Tibial nerve (tissue), 4 donors: ENCODE data around the gene NENF. TPM values are rescaled to one million over a fixed set of nuclear protein-coding genes. Genes with fewer than 3 reads are reported as not detected.
A peak's percentile ranks its signal among the peaks of the same experiment; 100 is the strongest.

ENCODE experiments used
- DNase-seq, 2 donors: peaks; one replicate each; pipeline ENCODE4 v3.0.0-alpha.2; 2019; ENCODE audit warnings: low spot score in 2 of 2
- H3K27ac ChIP-seq, 4 donors: fragments of 200-600 bp; sonication (generic) in 3 of 4; one replicate each; pipeline ENCODE4 v1.5.1; 2017 to 2019; ENCODE audit warnings: mild to moderate bottlenecking in 1 of 4
- H3K27me3 ChIP-seq, 2 donors: fragments of 200-600 bp; sonication (generic) in 1 of 2; one replicate each; pipeline versions ENCODE4 v1.5.1 to v1.6.0; 2017 to 2019
- H3K36me3 ChIP-seq, 3 donors: fragments of 200-600 bp; sonication (generic); one replicate each; pipeline ENCODE4 v1.5.1; 2018 to 2019
- H3K4me1 ChIP-seq, 4 donors: fragments of 200-600 bp; sonication (generic) in 3 of 4; one replicate each; pipeline ENCODE4 v1.5.1; 2017 to 2019
- H3K4me3 ChIP-seq, 4 donors: fragments of 200-600 bp; sonication (generic) in 3 of 4; one replicate each; pipeline ENCODE4 v1.5.1; 2017 to 2019; ENCODE audit warnings: mild to moderate bottlenecking in 1 of 4, moderate library complexity in 1 of 4
- H3K9me3 ChIP-seq, 4 donors: fragments of 200-600 bp; sonication (generic) in 3 of 4; one replicate each; pipeline ENCODE4 v1.5.1; 2017 to 2019
- EP300 ChIP-seq, 2 donors: sonication (generic); formaldehyde crosslinking; IDR thresholded peaks; one replicate each; pipeline ENCODE4 v1.6.1; 2017; ENCODE audit warnings: antibody characterized with exemption in 2 of 2, mild to moderate bottlenecking in 1 of 2
- POLR2A ChIP-seq, 2 donors: fragments of 450-650 bp; IDR thresholded peaks; one replicate each; pipeline ENCODE4 v1.6.1; 2017; ENCODE audit warnings: antibody characterized with exemption in 2 of 2, mild to moderate bottlenecking in 2 of 2, moderate library complexity in 2 of 2
- WGBS, 2 donors: methylation state at CpG; one replicate each; pipeline ENCODE4 v1.1.5; 2018; 5-methylcytosine and 5-hydroxymethylcytosine counted together
- total RNA-seq, 4 donors: library from RNA; depleted of rRNA; stranded (reverse); fragments of >200 nt; gene quantifications; one replicate each; pipeline ENCODE4 v1.1.0, GENCODE V29; 2016
- TF ChIP-seq, protein P1 (sequence below), 5 experiments: fragments of 200-600 bp in 3 of 5; fragments of 450-650 bp in 2 of 5; sonication (generic) in 3 of 5; IDR thresholded peaks; one replicate each; pipeline ENCODE4 v1.5.1; 2016 to 2019; ENCODE audit warnings: antibody characterized with exemption in 5 of 5, mild to moderate bottlenecking in 3 of 5, moderate library complexity in 2 of 5

NENF gene
- total RNA-seq, 4 donors from 2014 or later, result 164 to 211 (median 164) TPM

DNA sequence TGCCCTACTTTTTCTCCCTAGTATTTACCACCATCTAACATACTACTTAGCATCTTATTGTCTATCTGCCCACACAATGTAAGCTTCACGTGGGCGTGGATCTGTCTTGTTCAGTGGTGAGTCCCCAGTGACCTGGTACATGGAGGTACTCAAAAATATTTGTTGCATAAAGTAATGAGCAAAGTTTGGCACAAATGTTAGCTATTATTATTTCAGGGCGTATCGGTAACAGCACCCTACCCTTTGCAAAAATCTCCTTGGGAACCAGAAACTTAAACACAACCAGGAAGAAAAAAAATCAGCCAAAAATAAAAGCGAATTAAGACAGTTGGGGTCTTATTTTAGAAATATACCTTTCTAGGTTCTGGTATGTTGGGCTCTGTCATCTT lies 454 bp upstream of the NENF start:
- DNase-seq, result no peak
- Histone ChIP-seq H3K9me3 (no peaks in the 10 kb centered on the region), H3K27me3 (no peaks in the 10 kb centered on the region), H3K4me1 (peaks cover 0 to 21% (median 6%) of the 10 kb centered on the region in 4 donors), H3K36me3 (no peaks in the 10 kb centered on the region), H3K27ac (peak overlapping the region; percentile 57 to 95 (median 86)), H3K4me3 (peak overlapping the region; percentile 38 to 94 (median 54))
- TF ChIP-seq, protein P1, sequence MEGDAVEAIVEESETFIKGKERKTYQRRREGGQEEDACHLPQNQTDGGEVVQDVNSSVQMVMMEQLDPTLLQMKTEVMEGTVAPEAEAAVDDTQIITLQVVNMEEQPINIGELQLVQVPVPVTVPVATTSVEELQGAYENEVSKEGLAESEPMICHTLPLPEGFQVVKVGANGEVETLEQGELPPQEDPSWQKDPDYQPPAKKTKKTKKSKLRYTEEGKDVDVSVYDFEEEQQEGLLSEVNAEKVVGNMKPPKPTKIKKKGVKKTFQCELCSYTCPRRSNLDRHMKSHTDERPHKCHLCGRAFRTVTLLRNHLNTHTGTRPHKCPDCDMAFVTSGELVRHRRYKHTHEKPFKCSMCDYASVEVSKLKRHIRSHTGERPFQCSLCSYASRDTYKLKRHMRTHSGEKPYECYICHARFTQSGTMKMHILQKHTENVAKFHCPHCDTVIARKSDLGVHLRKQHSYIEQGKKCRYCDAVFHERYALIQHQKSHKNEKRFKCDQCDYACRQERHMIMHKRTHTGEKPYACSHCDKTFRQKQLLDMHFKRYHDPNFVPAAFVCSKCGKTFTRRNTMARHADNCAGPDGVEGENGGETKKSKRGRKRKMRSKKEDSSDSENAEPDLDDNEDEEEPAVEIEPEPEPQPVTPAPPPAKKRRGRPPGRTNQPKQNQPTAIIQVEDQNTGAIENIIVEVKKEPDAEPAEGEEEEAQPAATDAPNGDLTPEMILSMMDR (IDR thresholded peaks at IDR 0.05), result no peak
- no peak for TF ChIP-seq POLR2A (IDR thresholded peaks at IDR 0.05)
- TF ChIP-seq EP300 (IDR thresholded peaks at IDR 0.05), result no peak
- 21 to 25% methylated on average over 5 of the region's 5 CpGs for WGBS, 2 donors

DNA sequence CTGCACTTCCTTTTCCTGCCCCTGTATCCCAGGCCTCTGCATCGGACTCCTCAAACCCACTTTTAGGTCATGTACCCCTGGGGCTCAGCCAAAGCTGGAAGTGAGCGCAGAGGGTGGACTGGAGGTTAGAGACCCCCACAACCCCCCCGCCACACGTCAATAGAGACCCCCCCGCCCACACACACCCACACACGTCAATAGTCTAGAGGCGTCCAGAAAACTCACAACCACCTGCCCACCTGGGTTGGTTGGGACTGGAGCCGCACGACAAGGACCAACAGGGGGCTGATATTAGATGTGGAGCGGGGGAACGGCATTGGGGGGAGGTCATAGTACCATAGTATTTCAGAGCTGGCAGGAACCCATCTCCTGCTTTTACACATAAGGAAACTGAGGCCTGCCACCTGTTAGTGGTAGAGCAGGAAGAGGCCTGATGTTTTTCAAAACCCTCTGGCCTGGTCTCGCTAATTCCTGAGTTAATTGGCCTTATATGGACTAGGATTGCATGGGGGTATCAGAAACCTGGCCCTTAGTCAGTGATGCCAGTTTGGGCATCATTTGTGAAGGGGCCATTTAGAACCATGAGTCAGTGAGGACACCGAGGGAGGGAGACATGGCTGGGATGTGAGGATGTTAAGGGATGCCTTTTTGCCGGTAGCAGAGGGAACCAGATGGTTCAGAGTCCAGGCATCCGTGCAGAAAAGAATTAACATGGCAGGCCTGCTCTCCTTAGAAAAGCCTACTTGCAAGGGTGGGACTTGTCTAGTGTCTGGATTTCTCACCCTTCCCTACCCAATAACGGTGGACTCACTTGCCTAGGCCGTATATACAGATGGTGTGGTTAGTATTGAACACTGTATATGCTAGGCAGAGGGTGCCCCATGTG lies 1.1 kb downstream of the NENF start:
- H3K9me3 ChIP-seq, result no peaks in the 10 kb centered on the region
- H3K4me3 ChIP-seq, result peak overlapping the region; percentile 51 to 94 (median 56)

DNA sequence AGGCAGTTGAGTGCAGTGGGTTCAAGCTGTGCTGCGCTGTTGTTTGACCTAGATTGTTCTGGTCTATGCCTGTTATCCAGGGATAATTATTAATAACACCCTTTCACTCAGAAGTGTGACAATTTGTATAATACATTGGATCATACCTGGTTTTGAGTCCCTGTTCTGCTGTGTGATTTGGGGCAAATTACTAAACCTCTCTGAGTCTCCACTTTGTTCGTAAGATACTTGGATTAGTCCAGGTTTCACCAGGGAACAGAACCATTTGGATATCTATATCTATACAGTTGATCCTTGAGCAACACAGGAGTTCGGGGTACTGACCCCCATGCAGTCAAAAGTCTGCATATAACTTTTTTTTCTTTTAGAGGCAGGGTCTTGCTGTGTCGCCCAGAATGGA lies 2.3 kb downstream of the NENF start:
- 95 to 96% methylated on average over 4 of the region's 4 CpGs for WGBS, 2 donors
- Histone ChIP-seq H3K9me3 (no peaks in the 10 kb centered on the region), H3K36me3 (no peaks in the 10 kb centered on the region), H3K27ac (no peak overlapping the region), H3K27me3 (no peaks in the 10 kb centered on the region), H3K4me3 (no peak overlapping the region), H3K4me1 (peaks cover 0 to 21% (median 6%) of the 10 kb centered on the region in 4 donors)
- TF ChIP-seq, protein P1 (IDR thresholded peaks at IDR 0.05), result no peak
- no peak for TF ChIP-seq POLR2A (IDR thresholded peaks at IDR 0.05)
- no peak for TF ChIP-seq EP300 (IDR thresholded peaks at IDR 0.05)
- no peak for DNase-seq

More for the DNA sequence above, 1.1 kb downstream of the NENF start:
- DNase-seq, result no peak
- no peaks in the 10 kb centered on the region for H3K36me3 ChIP-seq
- peak overlapping the region; percentile 57 to 95 (median 90) for H3K27ac ChIP-seq
- peaks cover 0 to 21% (median 6%) of the 10 kb centered on the region in 4 donors for H3K4me1 ChIP-seq
- no peaks in the 10 kb centered on the region for H3K27me3 ChIP-seq
- TF ChIP-seq EP300 (IDR thresholded peaks at IDR 0.05) (no peak), POLR2A (IDR thresholded peaks at IDR 0.05) (no peak)
- 52 to 53% methylated on average over 16 to 17 of the region's 17 CpGs for WGBS, 2 donors

DNA sequence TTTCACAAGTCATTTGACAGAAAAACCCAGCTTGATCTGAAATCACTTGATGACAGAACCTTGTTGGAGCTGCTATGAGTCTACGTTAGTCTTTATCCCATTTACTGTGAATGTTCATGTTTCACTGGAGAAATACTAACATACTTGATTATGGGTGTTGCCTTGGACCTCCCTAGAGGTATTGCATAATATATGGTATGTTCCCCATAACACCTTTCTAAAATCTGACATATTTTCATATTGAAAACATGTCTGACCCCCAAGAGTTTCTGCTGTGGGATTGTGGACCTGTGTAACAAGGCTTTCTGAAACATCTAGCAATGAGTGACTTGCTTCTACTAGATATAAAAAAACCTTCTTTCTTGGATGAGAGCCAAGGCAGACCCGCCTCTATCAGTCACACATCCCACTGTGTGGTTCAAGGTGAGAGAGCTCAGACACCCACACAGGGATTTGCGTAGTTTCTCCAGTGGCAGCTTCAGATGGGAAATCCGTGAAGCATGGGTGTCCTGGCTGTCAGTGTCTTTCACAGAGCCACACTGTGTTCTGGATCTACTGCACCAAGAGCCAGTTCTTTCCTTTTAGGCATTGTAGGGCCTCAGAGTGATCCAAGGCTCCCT lies 4.6 kb downstream of the NENF start:
- WGBS, 2 donors, result 83 to 87% methylated on average over 4 of the region's 4 CpGs

DNA sequence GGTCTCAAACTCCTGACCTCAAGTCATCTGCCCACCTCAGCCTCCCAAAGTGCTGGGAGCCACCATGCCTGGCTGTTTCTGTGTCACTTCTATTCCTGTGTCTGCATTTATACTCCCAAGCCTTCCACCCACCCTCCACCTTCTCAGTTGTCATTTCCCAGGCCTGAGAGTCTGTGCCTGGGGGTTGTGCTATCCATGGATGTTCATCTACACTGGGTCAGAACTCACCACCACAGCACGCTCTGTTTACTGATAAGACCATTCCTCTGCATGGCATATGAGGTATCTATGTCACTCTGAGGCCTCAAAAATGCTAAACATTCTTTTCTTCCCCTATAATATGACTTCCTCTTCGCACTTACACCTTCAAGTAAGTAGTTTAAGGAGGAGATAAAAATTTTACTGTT lies 6.1 kb downstream of the NENF start:
- 96 to 97% methylated on average over 2 of the region's 2 CpGs for WGBS, 2 donors
- Histone ChIP-seq H3K9me3 (no peaks in the 10 kb centered on the region), H3K4me3 (no peak overlapping the region), H3K36me3 (peaks cover 0 to 14% (median 0%) of the 10 kb centered on the region in 3 donors), H3K4me1 (peaks cover 0 to 5% (median under 1%) of the 10 kb centered on the region in 4 donors), H3K27me3 (no peaks in the 10 kb centered on the region), H3K27ac (no peak overlapping the region)
- DNase-seq, result no peak
- no peak for TF ChIP-seq EP300 (IDR thresholded peaks at IDR 0.05)
- TF ChIP-seq POLR2A (IDR thresholded peaks at IDR 0.05), result no peak
- TF ChIP-seq, protein P1 (IDR thresholded peaks at IDR 0.05), result no peak

More for the DNA sequence above, 4.6 kb downstream of the NENF start:
- Histone ChIP-seq H3K4me1 (peaks cover 0 to 12% (median 5%) of the 10 kb centered on the region in 4 donors), H3K36me3 (no peaks in the 10 kb centered on the region), H3K27ac (no peak overlapping the region), H3K4me3 (no peak overlapping the region), H3K9me3 (no peaks in the 10 kb centered on the region), H3K27me3 (no peaks in the 10 kb centered on the region)
- no peak for DNase-seq
- TF ChIP-seq EP300 (IDR thresholded peaks at IDR 0.05) (no peak), POLR2A (IDR thresholded peaks at IDR 0.05) (no peak)
- TF ChIP-seq, protein P1 (IDR thresholded peaks at IDR 0.05), result no peak
